ENCODE results near the gene APC2. TPM values are rescaled to one million over a fixed set of nuclear protein-coding genes. Genes with fewer than 3 reads are reported as not detected.

Gene APC2
- polyA plus RNA-seq, 1 donor (not counting 4 experiments of a cell fraction or from before 2014, with no cell fraction given), result 0.01 TPM

GRCh38 chr19:1486720-1487575, 37.0 kb downstream of the APC2 start:
- Histone ChIP-seq H3K9me1 (ENCODE audit: control insufficient read depth, extremely low read depth, insufficient read depth, low read length) (no peaks in the 10 kb centered on the region), H3K79me2 (ENCODE audit: control insufficient read depth, insufficient read depth, low read length) (no peaks in the 10 kb centered on the region), H3K27me3 (ENCODE audit: control insufficient read depth, extremely low read depth, insufficient read depth, low read length) (no peaks in the 10 kb centered on the region), H3K4me1 (ENCODE audit: control insufficient read depth, extremely low read depth, insufficient read depth, low read length) (peaks cover 7% of the 10 kb centered on the region), H3K9ac (ENCODE audit: control insufficient read depth, extremely low read depth, insufficient read depth, low read length) (no peak overlapping the region), H3K4me3 (ENCODE audit: control insufficient read depth in 2 of 3, extremely low read depth in 1 of 3, insufficient read depth in 2 of 3, low read depth in 1 of 3, low read length in 3 of 3) (no peak overlapping the region), H2AFZ (ENCODE audit: control insufficient read depth, low read length) (no peak overlapping the region), H3K27ac (ENCODE audit: control insufficient read depth, insufficient read depth, low read length) (no peak overlapping the region), H3K4me2 (ENCODE audit: control insufficient read depth, extremely low read depth, insufficient read depth, low read depth, low read length) (no peak overlapping the region), H3K9me3 (ENCODE audit: control insufficient read depth, low read depth, low read length) (no peaks in the 10 kb centered on the region), H4K20me1 (ENCODE audit: control insufficient read depth, extremely low read depth, insufficient read depth, low read length) (no peaks in the 10 kb centered on the region), H3K36me3 (ENCODE audit: control insufficient read depth in 2 of 2, extremely low read depth in 1 of 2, insufficient read depth in 2 of 2, low read length in 2 of 2) (no peaks in the 10 kb centered on the region)
- TF ChIP-seq, protein P1, sequence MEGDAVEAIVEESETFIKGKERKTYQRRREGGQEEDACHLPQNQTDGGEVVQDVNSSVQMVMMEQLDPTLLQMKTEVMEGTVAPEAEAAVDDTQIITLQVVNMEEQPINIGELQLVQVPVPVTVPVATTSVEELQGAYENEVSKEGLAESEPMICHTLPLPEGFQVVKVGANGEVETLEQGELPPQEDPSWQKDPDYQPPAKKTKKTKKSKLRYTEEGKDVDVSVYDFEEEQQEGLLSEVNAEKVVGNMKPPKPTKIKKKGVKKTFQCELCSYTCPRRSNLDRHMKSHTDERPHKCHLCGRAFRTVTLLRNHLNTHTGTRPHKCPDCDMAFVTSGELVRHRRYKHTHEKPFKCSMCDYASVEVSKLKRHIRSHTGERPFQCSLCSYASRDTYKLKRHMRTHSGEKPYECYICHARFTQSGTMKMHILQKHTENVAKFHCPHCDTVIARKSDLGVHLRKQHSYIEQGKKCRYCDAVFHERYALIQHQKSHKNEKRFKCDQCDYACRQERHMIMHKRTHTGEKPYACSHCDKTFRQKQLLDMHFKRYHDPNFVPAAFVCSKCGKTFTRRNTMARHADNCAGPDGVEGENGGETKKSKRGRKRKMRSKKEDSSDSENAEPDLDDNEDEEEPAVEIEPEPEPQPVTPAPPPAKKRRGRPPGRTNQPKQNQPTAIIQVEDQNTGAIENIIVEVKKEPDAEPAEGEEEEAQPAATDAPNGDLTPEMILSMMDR (optimal IDR thresholded peaks at IDR 0.05 in 1 of 3, IDR thresholded peaks at IDR 0.05 in 1 of 3, conservative IDR thresholded peaks at IDR 0.05 in 1 of 3; ENCODE audit: extremely low read depth in 1 of 3, insufficient read depth in 2 of 3, low read length in 3 of 3), result no peak
- no peak for TF ChIP-seq EZH2 (IDR thresholded peaks at IDR 0.05; ENCODE audit: low read length)
- FAIRE-seq (no peak), DNase-seq (ENCODE audit: low read depth, low spot score) (no peak)
- dilution Hi-C loops (cut with MboI; ENCODE audit: extremely low pct_ligation_motif_present, low sequenced_read_pairs), result no loop called here

DNA sequence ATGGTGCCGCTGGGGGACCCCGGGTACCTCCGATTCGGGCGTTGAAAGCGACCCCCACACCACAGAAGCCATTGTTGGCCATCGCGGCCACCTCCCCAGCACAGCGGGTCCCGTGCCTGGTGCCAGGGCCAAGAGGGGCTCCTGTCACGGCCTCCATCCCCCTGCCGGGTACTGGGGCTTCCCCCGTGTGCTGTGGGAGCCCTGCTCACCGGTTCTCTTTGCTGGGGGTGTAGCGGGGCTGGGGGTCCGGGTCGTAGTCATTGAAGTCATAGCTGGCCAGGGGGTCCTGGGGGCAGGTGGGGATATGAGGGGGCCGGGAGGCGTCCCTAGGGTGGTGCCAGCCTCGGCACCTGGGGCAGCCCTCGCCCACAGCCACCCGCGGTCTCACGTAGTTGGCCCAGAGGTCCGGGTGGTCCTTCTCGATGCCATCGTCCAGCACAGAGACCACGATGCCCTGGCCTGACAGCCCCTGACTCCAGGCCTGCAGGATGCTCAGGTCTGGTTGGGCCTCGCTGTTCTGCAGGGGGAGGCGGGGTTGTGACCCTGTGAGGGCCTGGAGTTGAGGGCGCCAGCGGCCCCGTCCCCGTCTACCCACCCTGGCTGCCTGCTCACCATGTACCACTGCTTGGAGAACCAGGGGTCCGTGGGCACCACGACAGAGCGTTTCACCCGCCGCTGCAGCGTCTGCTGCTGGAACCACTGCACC, 37.8 kb downstream of the APC2 start:
- no peak overlapping the region for H3K4me2 ChIP-seq (ENCODE audit: control insufficient read depth, extremely low read depth, insufficient read depth, low read depth, low read length)
- no peak for FAIRE-seq
- dilution Hi-C loops (cut with MboI; ENCODE audit: extremely low pct_ligation_motif_present, low sequenced_read_pairs), result no loop called here

More for the DNA sequence above, 37.8 kb downstream of the APC2 start:
- TF ChIP-seq EZH2 (IDR thresholded peaks at IDR 0.05; ENCODE audit: low read length), result no peak
- TF ChIP-seq, protein P1 (optimal IDR thresholded peaks at IDR 0.05 in 1 of 3, IDR thresholded peaks at IDR 0.05 in 1 of 3, conservative IDR thresholded peaks at IDR 0.05 in 1 of 3; ENCODE audit: extremely low read depth in 1 of 3, insufficient read depth in 2 of 3, low read length in 3 of 3), result no peak
- H2AFZ ChIP-seq (ENCODE audit: control insufficient read depth, low read length), result no peak overlapping the region
- H3K79me2 ChIP-seq (ENCODE audit: control insufficient read depth, insufficient read depth, low read length), result no peaks in the 10 kb centered on the region
- H3K4me1 ChIP-seq (ENCODE audit: control insufficient read depth, extremely low read depth, insufficient read depth, low read length), result peaks cover 12% of the 10 kb centered on the region
- H4K20me1 ChIP-seq (ENCODE audit: control insufficient read depth, extremely low read depth, insufficient read depth, low read length), result no peaks in the 10 kb centered on the region
- no peak overlapping the region for H3K9ac ChIP-seq (ENCODE audit: control insufficient read depth, extremely low read depth, insufficient read depth, low read length)
- H3K4me3 ChIP-seq (ENCODE audit: control insufficient read depth in 2 of 3, extremely low read depth in 1 of 3, insufficient read depth in 2 of 3, low read depth in 1 of 3, low read length in 3 of 3), result no peak overlapping the region
- no peak for DNase-seq (ENCODE audit: low read depth, low spot score)
- no peaks in the 10 kb centered on the region for H3K36me3 ChIP-seq (ENCODE audit: control insufficient read depth in 2 of 2, extremely low read depth in 1 of 2, insufficient read depth in 2 of 2, low read length in 2 of 2)
- no peaks in the 10 kb centered on the region for H3K9me1 ChIP-seq (ENCODE audit: control insufficient read depth, extremely low read depth, insufficient read depth, low read length)
- H3K27me3 ChIP-seq (ENCODE audit: control insufficient read depth, extremely low read depth, insufficient read depth, low read length), result no peaks in the 10 kb centered on the region
- no peaks in the 10 kb centered on the region for H3K9me3 ChIP-seq (ENCODE audit: control insufficient read depth, low read depth, low read length)
- no peak overlapping the region for H3K27ac ChIP-seq (ENCODE audit: control insufficient read depth, insufficient read depth, low read length)
